GM12872 (cell line): ENCODE results near the gene UNKL.

Experiments used
- TF ChIP-seq, protein P1 (sequence below): IDR thresholded peaks from 3 replicates; pipeline ENCODE4 v1.5.1; 2011; ENCODE audit warnings: low read depth, mild to moderate bottlenecking, low read length, moderate library complexity; ENCODE audit not compliant: insufficient read depth

The UNKL gene

DNA sequence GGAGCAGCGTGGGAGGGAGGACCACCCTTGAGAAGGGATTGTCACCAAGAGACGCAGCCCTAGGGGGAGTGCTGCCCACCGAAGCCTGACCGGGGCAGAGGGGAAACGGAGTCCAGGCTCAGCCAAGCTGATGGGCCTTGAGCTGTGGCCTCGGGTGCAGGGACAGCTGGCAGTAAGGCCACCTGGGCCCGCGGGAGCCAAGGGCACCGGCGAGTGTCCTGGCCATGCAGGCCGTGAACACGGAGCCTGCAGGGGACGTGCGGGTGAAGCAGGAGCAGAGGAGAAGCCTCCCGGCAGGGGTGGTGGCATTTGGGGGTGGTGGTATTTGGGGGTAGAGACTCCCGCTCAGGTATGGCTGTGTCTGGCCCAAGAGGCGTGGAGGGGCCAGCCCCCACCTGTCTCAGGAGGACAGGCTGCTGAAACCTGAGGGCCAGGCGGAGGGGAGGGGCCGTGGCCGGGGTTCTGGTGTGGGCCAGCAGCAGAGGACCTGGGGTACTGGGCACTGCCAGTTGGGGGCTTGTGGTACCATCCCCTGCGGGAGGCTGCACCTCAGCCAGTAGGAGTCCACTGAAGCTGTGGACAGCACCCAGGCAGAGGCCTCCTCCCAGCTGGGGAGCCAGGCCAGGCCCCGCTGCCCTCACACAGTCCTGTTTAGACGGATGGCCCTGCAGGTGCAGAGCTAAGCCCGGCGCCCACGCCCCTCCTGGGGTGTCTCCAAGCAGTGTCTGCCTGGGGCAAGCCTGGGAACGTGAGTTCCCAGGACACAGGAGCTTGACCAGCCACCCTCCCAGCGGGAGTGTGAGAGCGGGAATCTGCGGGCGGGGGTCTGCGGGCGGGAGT lies 58.2 kb downstream of the UNKL start:
- TF ChIP-seq, protein P1, sequence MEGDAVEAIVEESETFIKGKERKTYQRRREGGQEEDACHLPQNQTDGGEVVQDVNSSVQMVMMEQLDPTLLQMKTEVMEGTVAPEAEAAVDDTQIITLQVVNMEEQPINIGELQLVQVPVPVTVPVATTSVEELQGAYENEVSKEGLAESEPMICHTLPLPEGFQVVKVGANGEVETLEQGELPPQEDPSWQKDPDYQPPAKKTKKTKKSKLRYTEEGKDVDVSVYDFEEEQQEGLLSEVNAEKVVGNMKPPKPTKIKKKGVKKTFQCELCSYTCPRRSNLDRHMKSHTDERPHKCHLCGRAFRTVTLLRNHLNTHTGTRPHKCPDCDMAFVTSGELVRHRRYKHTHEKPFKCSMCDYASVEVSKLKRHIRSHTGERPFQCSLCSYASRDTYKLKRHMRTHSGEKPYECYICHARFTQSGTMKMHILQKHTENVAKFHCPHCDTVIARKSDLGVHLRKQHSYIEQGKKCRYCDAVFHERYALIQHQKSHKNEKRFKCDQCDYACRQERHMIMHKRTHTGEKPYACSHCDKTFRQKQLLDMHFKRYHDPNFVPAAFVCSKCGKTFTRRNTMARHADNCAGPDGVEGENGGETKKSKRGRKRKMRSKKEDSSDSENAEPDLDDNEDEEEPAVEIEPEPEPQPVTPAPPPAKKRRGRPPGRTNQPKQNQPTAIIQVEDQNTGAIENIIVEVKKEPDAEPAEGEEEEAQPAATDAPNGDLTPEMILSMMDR: no peak

DNA sequence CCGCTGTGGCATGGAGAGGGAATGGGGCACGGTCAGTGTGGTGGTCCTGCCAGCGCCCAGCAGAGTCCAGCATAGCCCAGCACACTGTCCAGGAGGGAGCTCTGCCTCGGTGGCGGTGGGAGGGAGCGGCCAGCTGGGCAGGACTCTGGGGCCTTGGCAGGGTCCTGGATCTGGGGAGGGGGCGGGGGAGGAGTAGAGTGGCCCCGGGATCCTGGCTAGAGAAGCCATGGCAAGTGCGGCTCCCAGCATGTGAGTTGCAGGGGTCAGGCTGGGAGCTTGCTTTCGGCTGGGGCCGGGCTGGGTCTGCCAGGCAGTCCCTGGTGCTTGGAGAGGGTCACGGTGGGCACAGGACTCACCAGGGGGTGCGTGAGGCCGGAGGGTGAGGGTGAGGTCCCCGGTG lies 58.9 kb downstream of the UNKL start:
- TF ChIP-seq, protein P1: no peak

DNA sequence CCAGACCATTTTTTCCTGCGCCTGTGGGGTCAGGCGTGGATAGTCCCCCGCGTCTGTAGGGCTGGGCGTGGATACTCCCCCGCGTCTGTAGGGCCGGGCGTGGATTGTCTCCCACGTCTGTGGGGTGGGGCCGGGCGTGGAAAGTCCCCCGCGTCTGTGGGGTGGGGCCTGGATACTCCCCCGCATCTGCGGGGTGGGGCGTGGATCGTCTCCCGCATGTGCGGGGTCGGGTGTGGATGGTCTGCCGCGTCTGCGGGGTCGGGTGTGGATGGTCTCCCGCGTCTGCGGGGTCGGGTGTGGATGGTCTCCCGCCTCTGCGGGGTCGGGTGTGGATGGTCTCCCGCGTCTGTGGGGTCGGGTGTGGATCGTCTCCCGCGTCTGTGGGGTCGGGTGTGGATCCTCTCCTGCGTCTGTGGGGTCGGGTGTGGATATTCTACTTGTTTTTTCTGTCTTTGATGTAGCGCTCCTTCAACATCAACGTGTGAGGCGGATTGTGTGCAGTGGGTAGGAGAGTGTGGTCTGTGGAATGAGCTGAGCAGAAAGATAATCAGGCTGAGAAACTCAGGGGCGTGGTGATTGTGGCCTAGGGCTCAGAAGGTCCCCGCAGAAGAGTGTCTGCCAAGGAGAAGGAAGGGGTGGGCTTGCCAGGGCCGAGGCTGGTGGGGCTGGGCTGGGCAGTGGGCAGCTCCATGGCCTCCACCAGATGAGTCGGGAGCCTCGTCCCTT lies 59.5 kb downstream of the UNKL start:
- TF ChIP-seq, protein P1: no peak

DNA sequence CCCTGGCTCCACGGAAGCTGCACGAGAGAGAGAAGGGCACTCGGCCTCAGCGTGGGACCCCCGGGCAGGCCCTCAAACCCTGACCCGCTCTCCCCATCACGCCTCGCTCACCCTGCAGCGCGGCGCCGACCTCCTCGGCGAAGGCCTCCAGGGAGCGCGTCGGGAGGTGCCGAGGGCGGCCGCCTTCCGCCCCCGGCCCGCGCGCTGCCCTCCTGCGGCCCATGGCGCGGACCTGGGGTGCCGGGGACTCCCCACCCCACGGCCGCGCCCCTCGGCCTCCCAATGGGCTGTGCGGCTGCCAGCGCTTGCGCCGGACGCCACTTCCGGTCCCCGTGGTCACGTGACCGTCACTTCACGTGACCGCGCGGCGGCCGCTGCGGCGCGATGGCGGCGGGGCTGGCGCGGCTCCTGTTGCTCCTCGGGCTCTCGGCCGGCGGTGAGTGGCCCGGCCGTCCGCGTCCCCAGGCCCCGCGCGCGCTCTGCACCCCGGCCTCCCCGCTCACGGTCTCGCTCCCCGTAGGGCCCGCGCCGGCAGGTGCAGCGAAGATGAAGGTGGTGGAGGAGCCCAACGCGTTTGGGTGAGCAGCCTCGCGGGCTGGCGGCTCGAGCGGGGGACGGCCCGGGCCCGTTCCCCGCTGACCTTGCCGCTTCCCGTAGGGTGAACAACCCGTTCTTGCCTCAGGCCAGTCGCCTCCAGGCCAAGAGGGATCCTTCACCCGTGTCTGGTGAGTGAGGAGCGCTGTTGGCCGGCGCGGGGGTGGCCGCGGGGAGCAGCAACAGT lies 62.7 kb downstream of the UNKL start, which contains the start of the genes GNPTG and TSR3:
Gene GNPTG, plus strand, starts transcription at position 350 of the 781 bp plus-strand sequence. Its CDS starts 35 bp downstream, at position 385.
Gene TSR3, minus strand, starts transcription at position 297 of the 781 bp plus-strand sequence. Its CDS starts 74 bp downstream, at position 223.
- TF ChIP-seq, protein P1: no peak

DNA sequence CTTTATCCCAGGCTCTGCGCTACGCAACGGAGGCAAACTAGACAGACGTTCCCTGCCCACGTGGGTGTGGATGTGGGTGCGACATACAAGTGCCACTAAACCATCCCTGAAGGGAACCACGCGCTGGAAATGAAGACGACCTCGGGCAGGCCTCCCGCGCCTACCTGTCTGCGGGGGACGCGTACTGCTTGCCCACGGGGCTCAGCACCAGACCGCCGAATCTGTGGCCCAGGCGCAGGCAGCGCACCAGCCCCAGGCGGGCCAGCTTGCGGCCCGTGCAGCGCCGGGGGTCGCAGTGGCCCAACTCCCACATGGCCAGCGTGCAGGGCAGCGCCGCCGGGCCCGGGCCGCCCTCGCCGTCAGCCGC lies 63.3 kb downstream of the UNKL start:
- TF ChIP-seq, protein P1: no peak

DNA sequence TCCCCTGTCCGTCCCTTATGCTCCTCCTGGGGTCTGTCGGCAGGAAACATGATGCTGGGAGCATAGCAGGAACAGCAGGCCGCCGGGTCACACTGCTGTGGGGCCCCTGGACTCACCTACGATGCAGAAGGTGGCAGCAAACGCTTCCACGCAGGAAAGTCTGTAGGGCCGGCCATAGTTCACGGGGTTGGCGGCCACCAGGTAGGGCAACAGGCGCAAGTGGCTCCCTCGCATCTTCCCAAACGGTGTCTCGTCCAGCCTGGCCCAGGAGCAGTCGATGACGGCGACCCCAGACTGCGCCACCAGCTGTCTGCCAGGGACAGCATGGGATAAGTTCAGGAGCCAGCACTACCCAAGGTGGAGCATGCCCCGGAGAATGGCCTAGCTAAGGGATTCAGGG lies 63.8 kb downstream of the UNKL start:
- TF ChIP-seq, protein P1: no peak

DNA sequence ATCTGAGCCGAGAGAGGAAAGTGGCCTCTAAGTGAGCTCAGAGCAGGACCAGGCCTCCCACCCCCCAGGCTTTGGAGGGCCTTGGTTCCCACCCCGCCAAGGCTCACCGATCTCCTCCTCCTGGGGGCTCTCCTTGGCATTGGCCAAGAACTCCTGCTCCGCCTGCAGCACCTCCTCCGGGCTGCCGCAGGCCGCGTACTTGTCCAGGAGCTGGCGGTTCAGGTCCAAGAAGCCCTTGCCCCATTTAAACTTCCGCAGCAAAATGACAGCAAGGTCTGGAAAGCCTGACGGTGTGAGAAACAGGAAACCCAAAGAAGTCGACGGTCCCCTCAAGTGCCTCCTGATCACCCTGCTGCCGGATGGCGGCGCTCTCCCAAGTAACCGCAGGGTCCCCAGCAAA lies 64.6 kb downstream of the UNKL start:
- TF ChIP-seq, protein P1: no peak
